Measurements from ENCODE around the gene MYL12B. TPM values are rescaled to one million over a fixed set of nuclear protein-coding genes. Genes with fewer than 3 reads are reported as not detected.
"Not testable (repeated sequence)": the region's sequence is repeated elsewhere in the genome, so short reads cannot be mapped to it uniquely, and the experiment has no call there.

Gene MYL12B
- total RNA-seq, 1 donor from 2014 or later, result 230 TPM

DNA sequence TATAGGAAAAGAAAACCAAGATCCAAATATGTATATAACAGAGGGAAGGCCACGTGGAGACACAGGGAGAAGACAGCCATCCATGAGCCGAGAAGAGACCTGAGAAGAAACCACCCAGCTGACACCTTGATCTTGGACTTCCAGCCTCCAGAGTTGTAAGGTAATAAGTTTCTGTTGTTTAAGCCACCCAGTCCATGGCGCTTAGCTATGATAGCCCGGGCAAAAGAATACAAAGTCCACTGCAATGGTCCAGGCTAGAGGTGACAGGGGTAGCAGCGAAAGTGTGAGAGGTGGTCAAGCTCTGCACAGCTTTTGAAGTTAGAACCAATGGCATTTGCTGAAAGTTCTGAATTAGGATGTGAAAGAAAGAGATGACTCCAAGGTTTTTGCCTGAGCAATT is 44.9 kb upstream of the MYL12B start:
- H3K27me3 Mint-ChIP-seq (ENCODE audit: unreplicated experiment), result no peaks in the 10 kb centered on the region
- peak overlapping the region; percentile 48 for H3K27ac Mint-ChIP-seq (ENCODE audit: unreplicated experiment)
- H3K9me3 Mint-ChIP-seq (ENCODE audit: unreplicated experiment), result peaks cover 4% of the 10 kb centered on the region
- no peak overlapping the region for H3K4me3 Mint-ChIP-seq (ENCODE audit: unreplicated experiment)
- TF ChIP-seq, protein P1, sequence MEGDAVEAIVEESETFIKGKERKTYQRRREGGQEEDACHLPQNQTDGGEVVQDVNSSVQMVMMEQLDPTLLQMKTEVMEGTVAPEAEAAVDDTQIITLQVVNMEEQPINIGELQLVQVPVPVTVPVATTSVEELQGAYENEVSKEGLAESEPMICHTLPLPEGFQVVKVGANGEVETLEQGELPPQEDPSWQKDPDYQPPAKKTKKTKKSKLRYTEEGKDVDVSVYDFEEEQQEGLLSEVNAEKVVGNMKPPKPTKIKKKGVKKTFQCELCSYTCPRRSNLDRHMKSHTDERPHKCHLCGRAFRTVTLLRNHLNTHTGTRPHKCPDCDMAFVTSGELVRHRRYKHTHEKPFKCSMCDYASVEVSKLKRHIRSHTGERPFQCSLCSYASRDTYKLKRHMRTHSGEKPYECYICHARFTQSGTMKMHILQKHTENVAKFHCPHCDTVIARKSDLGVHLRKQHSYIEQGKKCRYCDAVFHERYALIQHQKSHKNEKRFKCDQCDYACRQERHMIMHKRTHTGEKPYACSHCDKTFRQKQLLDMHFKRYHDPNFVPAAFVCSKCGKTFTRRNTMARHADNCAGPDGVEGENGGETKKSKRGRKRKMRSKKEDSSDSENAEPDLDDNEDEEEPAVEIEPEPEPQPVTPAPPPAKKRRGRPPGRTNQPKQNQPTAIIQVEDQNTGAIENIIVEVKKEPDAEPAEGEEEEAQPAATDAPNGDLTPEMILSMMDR (IDR thresholded peaks at IDR 0.05), result no peak
- peak; percentile 38 for DNase-seq (ENCODE audit: extremely low spot score, unreplicated experiment)
- H3K36me3 Mint-ChIP-seq (ENCODE audit: unreplicated experiment), result no peaks in the 10 kb centered on the region
- H3K4me1 Mint-ChIP-seq (ENCODE audit: unreplicated experiment), result peaks cover 49% of the 10 kb centered on the region

DNA sequence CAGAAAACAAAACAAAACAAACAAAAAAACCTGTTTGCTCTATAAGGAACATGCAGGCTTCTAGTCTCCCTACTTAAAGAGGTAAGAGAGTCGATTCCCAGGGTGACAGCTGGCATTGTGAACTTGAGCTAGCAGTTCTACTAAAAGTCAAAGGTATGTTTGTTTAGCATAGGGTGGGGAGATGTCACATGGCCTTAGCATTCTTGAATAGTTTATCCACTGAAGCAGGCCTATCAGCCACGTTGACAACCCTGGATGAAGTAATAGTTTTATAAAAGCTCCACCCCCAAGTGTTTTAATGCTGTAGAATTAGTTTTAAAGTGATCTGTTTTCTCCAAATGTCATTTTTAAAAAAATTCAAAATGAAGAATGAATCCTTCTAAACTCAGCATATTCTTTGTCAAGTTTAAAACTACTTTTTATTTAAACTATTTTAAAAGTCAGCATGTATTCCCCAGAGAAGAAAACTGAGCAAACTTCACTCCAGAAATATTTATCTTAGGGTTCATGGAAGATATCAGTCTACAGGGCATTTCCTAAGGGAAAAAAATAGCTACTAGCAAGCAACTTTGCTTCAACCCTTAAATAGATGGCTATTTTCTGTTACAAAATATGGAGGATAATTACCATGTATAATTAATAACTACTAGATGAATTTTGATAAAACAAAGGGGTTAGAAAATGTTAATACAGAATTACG is 43.8 kb upstream of the MYL12B start:
- TF ChIP-seq, protein P1 (IDR thresholded peaks at IDR 0.05), result no peak
- peak; percentile 42 for DNase-seq (ENCODE audit: extremely low spot score, unreplicated experiment)
- H3K4me3 Mint-ChIP-seq (ENCODE audit: unreplicated experiment), result no peak overlapping the region
- H3K27ac Mint-ChIP-seq (ENCODE audit: unreplicated experiment), result peak overlapping the region; percentile 84
- H3K27me3 Mint-ChIP-seq (ENCODE audit: unreplicated experiment), result no peaks in the 10 kb centered on the region
- peaks cover 42% of the 10 kb centered on the region for H3K4me1 Mint-ChIP-seq (ENCODE audit: unreplicated experiment)
- no peaks in the 10 kb centered on the region for H3K36me3 Mint-ChIP-seq (ENCODE audit: unreplicated experiment)
- peaks cover 4% of the 10 kb centered on the region for H3K9me3 Mint-ChIP-seq (ENCODE audit: unreplicated experiment)

DNA sequence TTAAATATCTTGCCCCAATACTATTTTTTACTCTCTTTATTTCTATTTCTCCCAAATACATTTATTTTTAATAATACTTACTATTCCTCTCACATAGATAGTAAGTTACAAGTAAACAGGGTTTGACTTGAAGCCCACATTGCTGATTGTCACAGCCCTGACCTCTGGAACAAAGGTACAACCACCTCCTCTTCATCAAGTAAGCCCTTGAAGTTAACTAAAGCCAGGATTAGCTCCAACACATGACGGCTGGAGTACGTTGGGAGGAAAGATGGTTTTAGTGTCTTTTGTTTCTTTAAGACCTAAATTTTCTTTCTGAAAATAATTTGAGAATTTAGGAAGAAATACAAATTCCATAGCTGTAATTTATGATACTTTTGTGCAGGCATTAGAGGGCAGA is 43.1 kb upstream of the MYL12B start:
- H3K27ac Mint-ChIP-seq (ENCODE audit: unreplicated experiment), result peak overlapping the region; percentile 6
- H3K4me1 Mint-ChIP-seq (ENCODE audit: unreplicated experiment), result peaks cover 39% of the 10 kb centered on the region
- H3K4me3 Mint-ChIP-seq (ENCODE audit: unreplicated experiment), result no peak overlapping the region
- DNase-seq (ENCODE audit: extremely low spot score, unreplicated experiment), result peak; percentile 4
- TF ChIP-seq, protein P1 (IDR thresholded peaks at IDR 0.05), result no peak
- H3K9me3 Mint-ChIP-seq (ENCODE audit: unreplicated experiment), result peaks cover 4% of the 10 kb centered on the region
- no peaks in the 10 kb centered on the region for H3K36me3 Mint-ChIP-seq (ENCODE audit: unreplicated experiment)
- H3K27me3 Mint-ChIP-seq (ENCODE audit: unreplicated experiment), result no peaks in the 10 kb centered on the region

DNA sequence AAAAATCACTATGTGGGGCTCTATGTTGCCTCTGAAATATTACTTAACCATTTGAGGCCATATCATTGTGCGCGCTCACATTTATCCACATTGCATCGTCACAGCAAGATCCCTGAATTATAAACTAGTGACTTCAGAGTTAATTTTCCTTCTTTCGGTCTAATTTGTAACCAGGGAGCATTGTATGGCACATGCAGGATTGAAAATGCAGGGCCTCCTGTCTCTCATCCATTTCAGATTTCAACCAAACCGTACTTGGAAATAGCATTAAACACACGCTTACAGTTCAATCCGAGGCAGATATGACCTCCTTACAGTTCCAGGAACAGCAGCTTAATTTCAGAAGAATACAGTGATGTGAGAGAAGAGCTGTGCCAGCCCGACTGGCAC is 42.7 kb upstream of the MYL12B start:
- peaks cover 39% of the 10 kb centered on the region for H3K4me1 Mint-ChIP-seq (ENCODE audit: unreplicated experiment)
- H3K27me3 Mint-ChIP-seq (ENCODE audit: unreplicated experiment), result no peaks in the 10 kb centered on the region
- H3K36me3 Mint-ChIP-seq (ENCODE audit: unreplicated experiment), result no peaks in the 10 kb centered on the region
- TF ChIP-seq, protein P1 (IDR thresholded peaks at IDR 0.05), result no peak
- peak overlapping the region; percentile 45 for H3K27ac Mint-ChIP-seq (ENCODE audit: unreplicated experiment)
- no peak for DNase-seq (ENCODE audit: extremely low spot score, unreplicated experiment)
- H3K4me3 Mint-ChIP-seq (ENCODE audit: unreplicated experiment), result no peak overlapping the region
- peaks cover 4% of the 10 kb centered on the region for H3K9me3 Mint-ChIP-seq (ENCODE audit: unreplicated experiment)

DNA sequence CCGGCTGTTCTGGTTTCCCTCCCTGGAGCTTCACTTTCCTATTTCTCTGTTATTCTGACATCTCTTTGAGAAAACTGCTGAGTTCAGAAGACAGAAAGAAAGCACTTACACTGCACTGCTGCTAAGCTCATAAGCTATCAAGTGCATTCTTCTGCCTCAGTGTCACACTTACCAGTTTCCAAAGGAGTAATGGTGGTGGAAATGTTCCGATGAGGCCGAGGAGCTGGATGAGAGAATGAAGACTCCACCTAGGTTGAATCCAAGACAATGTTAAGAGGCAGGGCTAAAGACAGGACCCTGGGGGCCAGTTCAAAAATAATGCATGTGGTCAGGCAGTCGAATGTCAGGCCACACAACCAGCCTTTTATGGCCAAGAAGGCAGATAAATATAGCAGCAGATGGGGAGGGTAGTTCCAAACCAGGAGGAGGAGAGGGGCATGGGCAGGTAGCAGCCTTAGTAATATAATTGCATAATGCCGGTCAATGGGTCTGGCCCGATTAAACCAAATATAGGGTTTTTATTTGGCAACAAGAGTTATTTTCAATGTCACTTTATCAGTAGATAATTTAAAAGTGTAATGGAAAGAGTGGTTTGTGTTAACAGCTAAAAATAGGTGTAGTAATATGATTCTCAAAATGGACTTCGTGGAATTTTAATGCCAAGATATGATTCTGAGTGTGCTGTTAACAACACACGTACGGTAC is 42.1 kb upstream of the MYL12B start, which contains the start of gene MYOM1:
Gene MYOM1, minus strand, starts transcription at position 338 of the 705 bp plus-strand sequence. CDS start 4,745 bp downstream, outside the sequence.
- Mint-ChIP-seq H3K27ac (ENCODE audit: unreplicated experiment) (peak within 1 kb of the TSS; percentile 45), H3K4me3 (ENCODE audit: unreplicated experiment) (no peak within 1 kb of the TSS), H3K9me3 (ENCODE audit: unreplicated experiment) (peaks cover 4% of the 10 kb centered on the region), H3K4me1 (ENCODE audit: unreplicated experiment) (peaks cover 39% of the 10 kb centered on the region), H3K27me3 (ENCODE audit: unreplicated experiment) (no peaks in the 10 kb centered on the region), H3K36me3 (ENCODE audit: unreplicated experiment) (no peaks in the 10 kb centered on the region)
- peak; percentile 32 for DNase-seq (ENCODE audit: extremely low spot score, unreplicated experiment)
- TF ChIP-seq, protein P1 (IDR thresholded peaks at IDR 0.05), result no peak

DNA sequence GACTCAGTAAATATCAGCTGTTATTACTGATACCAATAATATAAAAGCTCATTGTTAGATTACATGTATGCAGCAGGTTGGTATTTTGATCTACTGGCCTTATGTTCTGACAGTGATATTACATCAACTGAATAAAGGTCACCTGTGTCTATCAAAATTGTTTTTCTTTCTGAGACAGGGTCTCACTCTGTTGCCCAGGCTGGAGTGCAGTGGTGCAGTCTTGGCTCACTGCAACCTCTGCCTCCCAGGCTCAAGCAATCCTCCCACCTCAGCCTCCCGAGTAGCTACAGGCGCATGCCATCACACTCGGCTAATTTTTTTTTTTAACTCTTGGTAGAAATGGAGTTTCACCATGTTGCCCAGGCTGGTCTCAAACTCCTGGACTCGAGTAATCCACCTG is 41.1 kb upstream of the MYL12B start:
- not testable (repeated sequence) for H3K27ac Mint-ChIP-seq (ENCODE audit: unreplicated experiment); H3K27me3 Mint-ChIP-seq (ENCODE audit: unreplicated experiment); H3K9me3 Mint-ChIP-seq (ENCODE audit: unreplicated experiment); H3K4me3 Mint-ChIP-seq (ENCODE audit: unreplicated experiment); H3K36me3 Mint-ChIP-seq (ENCODE audit: unreplicated experiment)
- peaks cover 39% of the 10 kb centered on the region for H3K4me1 Mint-ChIP-seq (ENCODE audit: unreplicated experiment)
- peak; percentile 3 for DNase-seq (ENCODE audit: extremely low spot score, unreplicated experiment)

All from osteocyte (in vitro differentiated cells).